IMR-90 (cell line): Measurements from ENCODE around the gene SGPL1. TPM values are rescaled to one million over a fixed set of nuclear protein-coding genes. Genes with fewer than 3 reads are reported as not detected.

Experiments
- ATAC-seq: fragments of 200-7000 bp; cut with Tn5 transposase; 2 replicates; pipeline ENCODE4 v1.9.1; 2020; ENCODE audit warnings: low read depth, mild to moderate bottlenecking, moderate library complexity
- BruUV-seq: library from RNA; stranded (reverse); fragments of 400-500 nt; replicated peaks from 2 replicates; lab custom pipeline; 2021; lab: Mats Ljungman, UMichigan
- CTCF ChIA-PET: fragments of 300-600 bp; formaldehyde crosslinking; extraction: SDS; loops from one replicate; lab custom pipeline; 2021; ENCODE audit warnings: antibody characterized with exemption; lab: Yijun Ruan, JAX
- POLR2A ChIA-PET: fragments of 300-600 bp; sonication (Branson Sonifier 250); formaldehyde crosslinking; loops from one replicate; lab custom pipeline; 2022; ENCODE audit warnings: antibody characterized with exemption; ENCODE audit not compliant: unreplicated experiment; lab: Charles Lee
- DNase-seq: peaks from one replicate; pipeline ENCODE4 v3.0.0; 2013
- H2AFZ ChIP-seq: replicated peaks from 2 replicates; pipeline ENCODE3; 2013; ENCODE audit warnings: low read length, mild to moderate bottlenecking; ENCODE audit not compliant: poor library complexity
- H2AK5ac ChIP-seq: 2 replicates; pipeline ENCODE4 v1.6.1; 2013; ENCODE audit warnings: low read depth, low read length, inconsistent platforms
- H2AK9ac ChIP-seq: replicated peaks from 2 replicates; pipeline ENCODE3; 2013; ENCODE audit warnings: mild to moderate bottlenecking, low read depth, low read length, moderate library complexity; ENCODE audit not compliant: poor library complexity
- H2BK120ac ChIP-seq: 2 replicates; pipeline ENCODE4 v1.6.1; 2013; ENCODE audit warnings: low read depth, low read length, inconsistent platforms
- H2BK15ac ChIP-seq: 3 replicates; pipeline ENCODE4 v1.6.1; 2013; ENCODE audit warnings: low read depth, low read length, inconsistent platforms
- H2BK20ac ChIP-seq: 2 replicates; pipeline ENCODE4 v1.6.1; 2013; ENCODE audit warnings: low read depth, mild to moderate bottlenecking, inconsistent platforms, low read length, moderate library complexity
- H2BK5ac ChIP-seq: 2 replicates; pipeline ENCODE4 v1.6.1; 2013; ENCODE audit warnings: mild to moderate bottlenecking, low read depth, low read length, inconsistent platforms; ENCODE audit not compliant: poor library complexity, severe bottlenecking
- H3K14ac ChIP-seq: replicated peaks from 2 replicates; pipeline ENCODE4 v1.6.1; 2013; ENCODE audit warnings: low read depth, low read length, inconsistent platforms
- H3K18ac ChIP-seq: 2 replicates; pipeline ENCODE4 v1.6.1; 2013; ENCODE audit warnings: low read depth, low read length, control low read depth
- H3K23ac ChIP-seq: 2 replicates; pipeline ENCODE4 v1.6.1; 2013; ENCODE audit warnings: low read depth, low read length, inconsistent platforms
- H3K27ac ChIP-seq: 2 replicates; pipeline ENCODE4 v1.5.1; 2013; ENCODE audit warnings: mild to moderate bottlenecking, control low read depth, low read length; ENCODE audit not compliant: insufficient read depth
- H3K27me3 ChIP-seq: 2 replicates; pipeline ENCODE4 v1.6.1; 2013; ENCODE audit warnings: low read length; ENCODE audit not compliant: control insufficient read depth, insufficient read depth
- H3K36me3 ChIP-seq: 2 replicates; pipeline ENCODE4 v1.6.1; 2013; ENCODE audit warnings: low read length, mixed read lengths; ENCODE audit not compliant: control insufficient read depth, insufficient read depth
- H3K4ac ChIP-seq: 2 replicates; pipeline ENCODE4 v1.6.1; 2013; ENCODE audit warnings: low read depth, low read length, inconsistent platforms
- H3K4me1 ChIP-seq: 2 replicates; pipeline ENCODE4 v1.6.1; 2013; ENCODE audit warnings: low read length, mixed read lengths; ENCODE audit not compliant: control insufficient read depth, insufficient read depth
- H3K4me2 ChIP-seq: 2 replicates; pipeline ENCODE4 v1.6.1; 2013; ENCODE audit warnings: low read depth, mild to moderate bottlenecking, control low read depth, low read length, moderate library complexity
- H3K4me3 ChIP-seq: 2 replicates; pipeline ENCODE4 v1.5.1; 2013; ENCODE audit warnings: low read depth, mild to moderate bottlenecking, control low read depth, low read length, moderate library complexity; ENCODE audit not compliant: insufficient read depth
- H3K56ac ChIP-seq: 2 replicates; pipeline ENCODE4 v1.6.1; 2013; ENCODE audit warnings: low read length, inconsistent platforms; ENCODE audit not compliant: insufficient read depth; ENCODE audit errors: extremely low read depth
- H3K79me1 ChIP-seq, 2 experiments: 2 replicates each; pipeline ENCODE4 v1.6.1; 2013; ENCODE audit warnings: low read length in 2 of 2, inconsistent platforms in 1 of 2, low read depth in 1 of 2
- H3K9ac ChIP-seq: 2 replicates; pipeline ENCODE4 v1.6.1; 2013; ENCODE audit warnings: low read depth, low read length, control low read depth
- H3K9me1 ChIP-seq: 2 replicates; pipeline ENCODE4 v1.6.1; 2013; ENCODE audit warnings: low read length, inconsistent platforms; ENCODE audit not compliant: insufficient read depth
- H3K9me3 ChIP-seq: 2 replicates; pipeline ENCODE4 v1.6.1; 2013; ENCODE audit warnings: low read length; ENCODE audit not compliant: control insufficient read depth, insufficient read depth
- H4K20me1 ChIP-seq: 2 replicates; pipeline ENCODE4 v1.6.1; 2013; ENCODE audit warnings: low read length, inconsistent platforms; ENCODE audit not compliant: insufficient read depth
- H4K5ac ChIP-seq: 2 replicates; pipeline ENCODE4 v1.6.1; 2013; ENCODE audit warnings: mild to moderate bottlenecking, low read depth, low read length, control low read depth
- H4K8ac ChIP-seq, 2 experiments: 2 replicates each; pipeline ENCODE4 v1.6.1; 2013; ENCODE audit warnings: low read depth in 2 of 2, low read length in 2 of 2, control low read depth in 1 of 2, inconsistent platforms in 1 of 2
- H4K91ac ChIP-seq: 2 replicates; pipeline ENCODE4 v1.6.1; 2013; ENCODE audit warnings: low read depth, low read length, inconsistent platforms; ENCODE audit not compliant: insufficient read depth
- BHLHE40 ChIP-seq: fragments of 150-350 bp; IDR thresholded peaks from 2 replicates; pipeline ENCODE4 v1.6.1; 2016; ENCODE audit warnings: mild to moderate bottlenecking, low read depth, low read length
- CEBPB ChIP-seq: IDR thresholded peaks from 2 replicates; pipeline ENCODE4 v1.6.1; 2012; ENCODE audit warnings: low read depth, low read length, improper control_type of control experiment
- CHD1 ChIP-seq: IDR thresholded peaks from 2 replicates; pipeline ENCODE4 v1.6.1; 2012; ENCODE audit warnings: low read depth, low read length, improper control_type of control experiment
- FOS ChIP-seq: fragments of 150-350 bp; IDR thresholded peaks from 2 replicates; pipeline ENCODE4 v1.6.1; 2016; ENCODE audit warnings: low read depth, low read length
- MAFK ChIP-seq: IDR thresholded peaks from 2 replicates; pipeline ENCODE4 v1.6.1; 2012; ENCODE audit warnings: low read depth, low read length, improper control_type of control experiment
- MAZ ChIP-seq: IDR thresholded peaks from 2 replicates; pipeline ENCODE4 v1.6.1; 2012; ENCODE audit warnings: low read depth, mild to moderate bottlenecking, low read length, improper control_type of control experiment, moderate library complexity, borderline replicate concordance
- MXI1 ChIP-seq: IDR thresholded peaks from 2 replicates; pipeline ENCODE4 v1.6.1; 2012; ENCODE audit warnings: low read depth, mild to moderate bottlenecking, low read length, moderate library complexity, borderline replicate concordance
- NFE2L2 ChIP-seq: fragments of 150-350 bp; IDR thresholded peaks from 2 replicates; pipeline ENCODE4 v1.6.1; 2016; ENCODE audit warnings: low read depth, mild to moderate bottlenecking, low read length
- POLR2A ChIP-seq: IDR thresholded peaks from 2 replicates; pipeline ENCODE4 v1.6.1; 2012; ENCODE audit warnings: mild to moderate bottlenecking, low read depth, low read length
- RAD21 ChIP-seq: IDR thresholded peaks from 2 replicates; pipeline ENCODE4 v1.6.1; 2012; ENCODE audit warnings: low read length, improper control_type of control experiment
- RCOR1 ChIP-seq: IDR thresholded peaks from 2 replicates; pipeline ENCODE4 v1.6.1; 2012; ENCODE audit warnings: mild to moderate bottlenecking, low read length, improper control_type of control experiment; ENCODE audit not compliant: insufficient replicate concordance
- RFX5 ChIP-seq: IDR thresholded peaks from 2 replicates; pipeline ENCODE4 v1.8.0; 2012; ENCODE audit warnings: low read depth, mild to moderate bottlenecking, low read length, moderate library complexity
- SMC3 ChIP-seq: fragments of 150-350 bp; IDR thresholded peaks from 2 replicates; pipeline ENCODE4 v1.6.1; 2016; ENCODE audit warnings: low read depth, mild to moderate bottlenecking, antibody characterized with exemption, low read length, moderate library complexity
- WGBS, 2 experiments: methylation state at CpG; one replicate each; pipeline versions ENCODE4 v1.1.5 to v1.1.7; 2013; ENCODE audit warnings: missing lambda C conversion rate in 2 of 2; ENCODE audit not compliant: insufficient read length in 1 of 2; ENCODE audit errors: extremely low coverage in 2 of 2; 5-methylcytosine and 5-hydroxymethylcytosine counted together
- dilution Hi-C: fragments of 300-500 bp; cut with HindIII; formaldehyde crosslinking; loops from one replicate; pipeline ENCODE4 v1.14.3; 2018; ENCODE audit warnings: low sequenced_read_pairs; ENCODE audit not compliant: unreplicated experiment
- in situ Hi-C: fragments of 300-500 bp; cut with MboI; formaldehyde crosslinking; loops from 3 replicates; pipeline ENCODE4 v1.14.3; 2019; ENCODE audit warnings: low sequenced_read_pairs, inconsistent platforms, mixed read lengths
- intact Hi-C: fragments of 100-400 bp; cut with micrococcal nuclease; formaldehyde crosslinking; loops from 2 replicates; pipeline ENCODE4 v1.10.0; 2022
- polyA plus RNA-seq, 3 experiments: library from polyadenylated mRNA; depleted of rRNA; stranded (reverse); fragments of >200 nt; gene quantifications; 2 replicates each; pipeline ENCODE4 v1.2.3, GENCODE V29; 2012; ENCODE audit warnings: low replicate concordance in 1 of 3
- total RNA-seq: library from RNA; depleted of rRNA; stranded (reverse); fragments of >200 nt; gene quantifications from 2 replicates; pipeline ENCODE4 v1.2.3, GENCODE V29; 2012
- TF ChIP-seq, protein P1 (sequence below): conservative IDR thresholded peaks from 2 replicates; pipeline ENCODE4 v1.5.1; 2012; ENCODE audit warnings: mild to moderate bottlenecking, low read depth, low read length, improper control_type of control experiment
- TF ChIP-seq, protein P2 (sequence below): fragments of 150-350 bp; IDR thresholded peaks from 2 replicates; pipeline ENCODE4 v1.6.1; 2017; ENCODE audit warnings: mild to moderate bottlenecking, antibody characterized with exemption, low read length, low read depth
- TF ChIP-seq, protein P3 (sequence below): fragments of 150-350 bp; IDR thresholded peaks from 2 replicates; pipeline ENCODE4 v1.6.1; 2016; ENCODE audit warnings: low read depth, mild to moderate bottlenecking, low read length, moderate library complexity, borderline replicate concordance

Gene SGPL1
- total and polyA plus RNA-seq, 2 of the 4 experiments (the other 2 are of a cell fraction): 12.2 to 26.7 TPM

DNA sequence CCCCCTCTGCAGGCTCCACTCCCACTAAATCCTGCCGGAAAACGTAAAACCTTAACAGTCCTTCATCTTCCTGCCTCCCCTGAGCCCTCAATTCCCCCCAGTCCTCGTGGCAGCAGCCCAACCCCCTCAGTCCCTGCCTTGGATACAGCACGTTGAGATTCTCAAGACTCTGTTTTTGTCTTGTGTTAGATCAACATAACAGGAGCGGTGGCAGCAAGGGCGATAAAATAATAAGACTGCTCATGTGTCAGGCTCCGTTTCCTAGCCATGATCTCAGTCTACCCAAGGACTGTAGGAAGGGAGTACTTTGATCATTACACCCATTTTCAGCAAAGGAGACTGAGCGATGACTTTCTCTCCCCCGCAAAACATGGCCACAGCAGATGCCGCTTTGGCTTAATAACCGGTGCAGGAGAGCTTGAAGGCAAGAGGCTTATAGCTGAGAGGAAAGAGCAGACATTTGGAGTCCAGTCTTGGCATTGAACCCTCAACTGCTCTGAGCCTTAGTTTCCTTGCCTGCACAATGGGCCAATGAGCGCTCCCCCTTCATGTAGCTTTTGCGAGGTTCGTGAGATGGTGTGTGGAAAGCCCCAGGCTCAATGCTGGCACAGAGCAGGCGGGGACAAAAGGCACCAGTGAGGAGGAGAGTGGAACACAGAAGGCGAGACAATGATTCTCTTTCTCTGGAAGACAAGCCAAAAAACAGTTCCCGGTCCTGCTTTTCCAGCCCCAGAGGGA, 114.7 kb downstream of the SGPL1 start:
- Histone ChIP-seq H3K9ac (no peak overlapping the region), H3K4me2 (no peak overlapping the region), H3K79me1 (no peaks in the 10 kb centered on the region), H4K91ac (no peak overlapping the region), H2BK20ac (no peak overlapping the region), H3K27me3 (peaks cover 74% of the 10 kb centered on the region), H4K5ac (no peak overlapping the region), H2AFZ (no peak overlapping the region), H2AK5ac (no peak overlapping the region), H2BK120ac (no peak overlapping the region), H3K4me1 (no peaks in the 10 kb centered on the region), H3K27ac (no peak overlapping the region), H4K8ac (no peak overlapping the region), H2BK15ac (no peak overlapping the region), H4K20me1 (no peaks in the 10 kb centered on the region), H3K23ac (no peak overlapping the region), H3K9me3 (no peaks in the 10 kb centered on the region), H3K4me3 (no peak overlapping the region), H3K36me3 (no peaks in the 10 kb centered on the region), H3K56ac (no peak overlapping the region), H2AK9ac (no peak overlapping the region), H2BK5ac (no peak overlapping the region), H3K18ac (no peak overlapping the region), H3K4ac (no peak overlapping the region), H3K9me1 (no peaks in the 10 kb centered on the region), H3K14ac (no peak overlapping the region)
- ATAC-seq (no peak), DNase-seq (no peak)
- CTCF ChIA-PET: interaction anchor here (1.2 kb wide), 1 partner anchor 354 kb away, joined by 3 read pairs; no protein-coding TSS in a partner anchor
- WGBS, 2 experiments: 56% methylated on average over 11 of the region's 17 CpGs; no CpG with 5 or more reads in 1 of the 2 experiments
- POLR2A ChIA-PET: no interaction called here
- no TSS peak for BruUV-seq
- intact Hi-C loops: no loop called here
- TF ChIP-seq RAD21 (no peak), MAFK (no peak), CEBPB (no peak), FOS (no peak), RCOR1 (no peak), MAZ (no peak), BHLHE40 (no peak), RFX5 (no peak), MXI1 (no peak), SMC3 (no peak), CHD1 (no peak), NFE2L2 (no peak), POLR2A (no peak)
- TF ChIP-seq, protein P1, sequence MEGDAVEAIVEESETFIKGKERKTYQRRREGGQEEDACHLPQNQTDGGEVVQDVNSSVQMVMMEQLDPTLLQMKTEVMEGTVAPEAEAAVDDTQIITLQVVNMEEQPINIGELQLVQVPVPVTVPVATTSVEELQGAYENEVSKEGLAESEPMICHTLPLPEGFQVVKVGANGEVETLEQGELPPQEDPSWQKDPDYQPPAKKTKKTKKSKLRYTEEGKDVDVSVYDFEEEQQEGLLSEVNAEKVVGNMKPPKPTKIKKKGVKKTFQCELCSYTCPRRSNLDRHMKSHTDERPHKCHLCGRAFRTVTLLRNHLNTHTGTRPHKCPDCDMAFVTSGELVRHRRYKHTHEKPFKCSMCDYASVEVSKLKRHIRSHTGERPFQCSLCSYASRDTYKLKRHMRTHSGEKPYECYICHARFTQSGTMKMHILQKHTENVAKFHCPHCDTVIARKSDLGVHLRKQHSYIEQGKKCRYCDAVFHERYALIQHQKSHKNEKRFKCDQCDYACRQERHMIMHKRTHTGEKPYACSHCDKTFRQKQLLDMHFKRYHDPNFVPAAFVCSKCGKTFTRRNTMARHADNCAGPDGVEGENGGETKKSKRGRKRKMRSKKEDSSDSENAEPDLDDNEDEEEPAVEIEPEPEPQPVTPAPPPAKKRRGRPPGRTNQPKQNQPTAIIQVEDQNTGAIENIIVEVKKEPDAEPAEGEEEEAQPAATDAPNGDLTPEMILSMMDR: no peak
- TF ChIP-seq, protein P2, sequence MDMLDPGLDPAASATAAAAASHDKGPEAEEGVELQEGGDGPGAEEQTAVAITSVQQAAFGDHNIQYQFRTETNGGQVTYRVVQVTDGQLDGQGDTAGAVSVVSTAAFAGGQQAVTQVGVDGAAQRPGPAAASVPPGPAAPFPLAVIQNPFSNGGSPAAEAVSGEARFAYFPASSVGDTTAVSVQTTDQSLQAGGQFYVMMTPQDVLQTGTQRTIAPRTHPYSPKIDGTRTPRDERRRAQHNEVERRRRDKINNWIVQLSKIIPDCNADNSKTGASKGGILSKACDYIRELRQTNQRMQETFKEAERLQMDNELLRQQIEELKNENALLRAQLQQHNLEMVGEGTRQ: no peak
- TF ChIP-seq, protein P3, sequence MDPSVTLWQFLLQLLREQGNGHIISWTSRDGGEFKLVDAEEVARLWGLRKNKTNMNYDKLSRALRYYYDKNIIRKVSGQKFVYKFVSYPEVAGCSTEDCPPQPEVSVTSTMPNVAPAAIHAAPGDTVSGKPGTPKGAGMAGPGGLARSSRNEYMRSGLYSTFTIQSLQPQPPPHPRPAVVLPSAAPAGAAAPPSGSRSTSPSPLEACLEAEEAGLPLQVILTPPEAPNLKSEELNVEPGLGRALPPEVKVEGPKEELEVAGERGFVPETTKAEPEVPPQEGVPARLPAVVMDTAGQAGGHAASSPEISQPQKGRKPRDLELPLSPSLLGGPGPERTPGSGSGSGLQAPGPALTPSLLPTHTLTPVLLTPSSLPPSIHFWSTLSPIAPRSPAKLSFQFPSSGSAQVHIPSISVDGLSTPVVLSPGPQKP: no peak
- in situ Hi-C loops: no loop called here
- dilution Hi-C loops: no loop called here
